Upper lobe of left lung (tissue), 6 donors: Measurements from ENCODE around the gene KRTAP10-7. TPM values are rescaled to one million over a fixed set of nuclear protein-coding genes. Genes with fewer than 3 reads are reported as not detected.

ENCODE experiments used
- ATAC-seq, 2 donors: fragments of 200-7000 bp; cut with Tn5 transposase; one replicate each; pipeline ENCODE4 v1.9.1; 2022; ENCODE audit warnings: mild to moderate bottlenecking in 2 of 2, moderate library complexity in 2 of 2; ENCODE audit not compliant: low FRiP score in 2 of 2
- DNase-seq, 2 donors: peaks; one replicate each; pipeline ENCODE4 v3.0.0-alpha.2; 2019 to 2020
- H3K27ac ChIP-seq, 4 donors: fragments of 200-600 bp; sonication (generic); one replicate each; pipeline ENCODE4 v1.5.1; 2016 to 2019
- H3K27me3 ChIP-seq, 4 donors: fragments of 200-600 bp; sonication (generic); one replicate each; pipeline ENCODE4 v1.5.1; 2017 to 2019
- H3K36me3 ChIP-seq, 4 donors: fragments of 200-600 bp; sonication (generic); one replicate each; pipeline ENCODE4 v1.5.1; 2016 to 2019
- H3K4me1 ChIP-seq, 4 donors: fragments of 200-600 bp; sonication (generic); one replicate each; pipeline ENCODE4 v1.5.1; 2018 to 2019
- H3K4me3 ChIP-seq, 4 donors: fragments of 200-600 bp; sonication (generic); one replicate each; pipeline ENCODE4 v1.5.1; 2017 to 2019; ENCODE audit warnings: mild to moderate bottlenecking in 2 of 4, moderate library complexity in 1 of 4
- H3K9me3 ChIP-seq, 4 donors: fragments of 200-600 bp; sonication (generic); one replicate each; pipeline ENCODE4 v1.5.1; 2018 to 2019
- CTCF ChIP-seq, 6 experiments: fragments of 450-650 bp in 4 of 6; fragments of 200-600 bp in 2 of 6; sonication (generic) in 2 of 6; IDR thresholded peaks; one replicate each; pipeline ENCODE4 v1.5.1; 2016 to 2019; ENCODE audit warnings: antibody characterized with exemption in 6 of 6
- EP300 ChIP-seq, 4 donors: sonication (generic); formaldehyde crosslinking; IDR thresholded peaks; one replicate each; pipeline ENCODE4 v1.5.1; 2017; ENCODE audit warnings: antibody characterized with exemption in 4 of 4, control low read depth in 2 of 4
- POLR2A ChIP-seq, 4 donors: fragments of 450-650 bp; IDR thresholded peaks; one replicate each; pipeline ENCODE4 v1.5.1; 2016 to 2017; ENCODE audit warnings: antibody characterized with exemption in 4 of 4, mild to moderate bottlenecking in 2 of 4
- POLR2AphosphoS5 ChIP-seq, 2 donors: sonication (generic); formaldehyde crosslinking; IDR thresholded peaks; one replicate each; pipeline ENCODE4 v1.5.1; 2017; ENCODE audit warnings: antibody characterized with exemption in 2 of 2
- WGBS, 2 donors: methylation state at CpG; one replicate each; pipeline ENCODE4 v1.1.5; 2017 to 2018; 5-methylcytosine and 5-hydroxymethylcytosine counted together
- total RNA-seq, 6 donors: library from RNA; depleted of rRNA in 4 of 6; stranded (reverse); fragments of >200 nt in 4 of 6; gene quantifications; one replicate each; pipeline versions ENCODE4 v1.1.0 to v1.2.1, GENCODE V29; 2016 to 2021
- donor health status: DM: no; HTN: no; CAD: no; lungs with moderate emphysema.
- donor health status: DM: no; HTN: yes; CAD: no; lungs with severe emphysema.

The KRTAP10-7 gene
- total RNA-seq, 6 donors from 2014 or later = not detected

- Histone ChIP-seq H3K4me3 (no peak overlapping the region), H3K36me3 (no peaks in the 10 kb centered on the region), H3K4me1 (no peaks in the 10 kb centered on the region), H3K27ac (no peak overlapping the region), H3K9me3 (peaks cover 0 to 22% (median 10%) of the 10 kb centered on the region in 4 donors), H3K27me3 (peaks cover 0 to 3% (median 0%) of the 10 kb centered on the region in 4 donors)
- DNase-seq = peak in 1 of 2 donors; percentile 63
- ATAC-seq = no peak
- 88 to 90% methylated on average over 27 to 28 of the region's 28 CpGs for WGBS, 2 donors
- no peak for TF ChIP-seq POLR2A (IDR thresholded peaks at IDR 0.05)
Measured at GRCh38 chr21:44614961-44615391, 14.6 kb downstream of the KRTAP10-7 start.

GRCh38 chr21:44615466-44615865, 15.1 kb downstream of the KRTAP10-7 start:
- Histone ChIP-seq H3K27me3 (peaks cover 0 to 3% (median 0%) of the 10 kb centered on the region in 4 donors), H3K27ac (no peak overlapping the region), H3K36me3 (no peaks in the 10 kb centered on the region), H3K4me1 (no peaks in the 10 kb centered on the region), H3K9me3 (peaks cover 0 to 17% (median 6%) of the 10 kb centered on the region in 4 donors), H3K4me3 (no peak overlapping the region)
- TF ChIP-seq POLR2A (IDR thresholded peaks at IDR 0.05) = no peak
- TF ChIP-seq POLR2AphosphoS5 (IDR thresholded peaks at IDR 0.05) = no peak
- TF ChIP-seq EP300 (IDR thresholded peaks at IDR 0.05) = no peak
- TF ChIP-seq CTCF (IDR thresholded peaks at IDR 0.05) = no peak
- ATAC-seq (no peak), DNase-seq (no peak)
- 78 to 82% methylated on average over 8 of the region's 8 CpGs for WGBS, 2 donors

GRCh38 chr21:44615911-44616590, 15.7 kb downstream of the KRTAP10-7 start:
- Histone ChIP-seq H3K4me3 (no peak overlapping the region), H3K4me1 (no peaks in the 10 kb centered on the region), H3K36me3 (no peaks in the 10 kb centered on the region), H3K9me3 (peaks cover 0 to 11% (median 2%) of the 10 kb centered on the region in 4 donors), H3K27me3 (peaks cover 0 to 3% (median 0%) of the 10 kb centered on the region in 4 donors), H3K27ac (no peak overlapping the region)
- TF ChIP-seq POLR2AphosphoS5 (IDR thresholded peaks at IDR 0.05) = no peak
- TF ChIP-seq CTCF (IDR thresholded peaks at IDR 0.05) = no peak
- TF ChIP-seq EP300 (IDR thresholded peaks at IDR 0.05) = no peak
- TF ChIP-seq POLR2A (IDR thresholded peaks at IDR 0.05) = no peak
- WGBS, 2 donors = 73 to 79% methylated on average over 11 to 17 of the region's 17 CpGs
- DNase-seq = peak in 1 of 2 donors; percentile 64
- ATAC-seq = no peak

DNA sequence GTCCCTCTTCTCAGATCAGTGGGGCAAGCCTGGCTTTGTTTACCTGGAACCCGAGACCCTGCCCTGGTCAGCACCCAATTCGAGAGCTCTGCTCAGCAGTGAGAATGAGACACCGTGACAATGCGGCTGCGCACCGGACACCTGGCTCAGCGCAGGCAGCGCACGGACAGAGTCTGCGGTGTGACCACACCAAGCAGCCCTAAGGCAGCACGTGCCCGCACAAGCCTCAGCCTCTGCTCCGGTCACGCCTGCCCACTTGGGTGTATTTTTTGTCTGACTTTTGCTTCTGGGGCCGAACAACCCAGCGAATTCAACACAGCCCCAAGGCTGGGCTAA, 16.2 kb downstream of the KRTAP10-7 start:
- no peaks in the 10 kb centered on the region for H3K36me3 ChIP-seq
- no peak for TF ChIP-seq POLR2A (IDR thresholded peaks at IDR 0.05)
- TF ChIP-seq CTCF (IDR thresholded peaks at IDR 0.05) = no peak
- TF ChIP-seq POLR2AphosphoS5 (IDR thresholded peaks at IDR 0.05) = no peak
- TF ChIP-seq EP300 (IDR thresholded peaks at IDR 0.05) = no peak
- no peak overlapping the region for H3K27ac ChIP-seq
- peaks cover 0 to 6% (median 2%) of the 10 kb centered on the region in 4 donors for H3K9me3 ChIP-seq
- no peak overlapping the region for H3K4me3 ChIP-seq
- DNase-seq = peak in 1 of 2 donors; percentile 63
- 86 to 88% methylated on average over 13 to 16 of the region's 16 CpGs for WGBS, 2 donors
- no peak for ATAC-seq
- H3K4me1 ChIP-seq = no peaks in the 10 kb centered on the region
- peaks cover 0 to 3% (median 0%) of the 10 kb centered on the region in 4 donors for H3K27me3 ChIP-seq

- Histone ChIP-seq H3K27ac (no peak overlapping the region), H3K4me3 (no peak overlapping the region), H3K36me3 (no peaks in the 10 kb centered on the region), H3K27me3 (peaks cover 0 to 3% (median 0%) of the 10 kb centered on the region in 4 donors), H3K9me3 (peaks cover 0 to under 1% (median 0%) of the 10 kb centered on the region in 4 donors), H3K4me1 (no peaks in the 10 kb centered on the region)
- TF ChIP-seq POLR2AphosphoS5 (IDR thresholded peaks at IDR 0.05) (no peak), EP300 (IDR thresholded peaks at IDR 0.05) (no peak), CTCF (IDR thresholded peaks at IDR 0.05) (no peak), POLR2A (IDR thresholded peaks at IDR 0.05) (no peak)
- WGBS, 2 donors = 53 to 68% methylated on average over 3 to 8 of the region's 8 CpGs
- DNase-seq = no peak
- no peak for ATAC-seq
Measured at GRCh38 chr21:44617071-44617501, 16.7 kb downstream of the KRTAP10-7 start.
